Measurements from ENCODE around the gene CTPS1. TPM values are rescaled to one million over a fixed set of nuclear protein-coding genes. Genes with fewer than 3 reads are reported as not detected.

CTPS1 gene
- total and polyA plus RNA-seq, 2 of the 13 experiments (the other 11 are each of a cell fraction or from before 2014, with no cell fraction given), result 9.6 to 42.8 TPM

DNA sequence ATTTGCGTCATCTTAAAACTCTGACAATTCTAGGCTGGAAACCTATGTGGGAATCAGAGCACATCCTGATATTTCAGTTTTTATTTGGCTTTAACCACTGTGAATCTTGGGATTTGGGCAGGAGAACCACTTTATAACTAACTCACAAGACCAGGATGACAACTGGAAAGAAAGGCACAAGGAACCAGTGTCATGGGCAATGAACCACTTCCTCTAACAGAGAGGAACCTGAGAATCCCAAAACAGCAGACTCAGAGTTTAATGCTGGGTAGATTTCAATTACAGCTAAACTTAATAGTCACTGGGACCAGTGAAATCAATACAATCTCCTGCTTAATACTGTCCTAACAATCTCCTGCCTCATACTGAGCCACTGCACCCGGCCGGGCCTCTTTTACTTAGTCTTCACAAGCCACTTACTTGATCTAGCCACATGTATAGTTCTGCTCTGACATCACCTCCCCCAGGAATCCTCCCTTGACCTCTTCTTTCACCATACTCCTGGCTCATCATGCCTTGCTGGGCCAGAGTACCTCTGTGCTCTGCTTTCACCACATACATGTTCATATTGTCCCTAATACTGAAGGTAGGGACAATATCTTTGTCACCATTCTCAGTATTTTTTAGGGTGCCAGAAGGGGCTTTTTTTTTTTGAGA, 62.2 kb downstream of the CTPS1 start (continued):
- TF ChIP-seq, protein P1, sequence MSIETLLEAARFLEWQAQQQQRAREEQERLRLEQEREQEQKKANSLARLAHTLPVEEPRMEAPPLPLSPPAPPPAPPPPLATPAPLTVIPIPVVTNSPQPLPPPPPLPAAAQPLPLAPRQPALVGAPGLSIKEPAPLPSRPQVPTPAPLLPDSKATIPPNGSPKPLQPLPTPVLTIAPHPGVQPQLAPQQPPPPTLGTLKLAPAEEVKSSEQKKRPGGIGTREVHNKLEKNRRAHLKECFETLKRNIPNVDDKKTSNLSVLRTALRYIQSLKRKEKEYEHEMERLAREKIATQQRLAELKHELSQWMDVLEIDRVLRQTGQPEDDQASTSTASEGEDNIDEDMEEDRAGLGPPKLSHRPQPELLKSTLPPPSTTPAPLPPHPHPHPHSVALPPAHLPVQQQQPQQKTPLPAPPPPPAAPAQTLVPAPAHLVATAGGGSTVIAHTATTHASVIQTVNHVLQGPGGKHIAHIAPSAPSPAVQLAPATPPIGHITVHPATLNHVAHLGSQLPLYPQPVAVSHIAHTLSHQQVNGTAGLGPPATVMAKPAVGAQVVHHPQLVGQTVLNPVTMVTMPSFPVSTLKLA (IDR thresholded peaks at IDR 0.05), result no peak
- TF ChIP-seq KLF11 (CRISPR knock-in tag; IDR thresholded peaks at IDR 0.05) (no peak), PRDM4 (CRISPR knock-in tag; IDR thresholded peaks at IDR 0.05; ENCODE audit: borderline replicate concordance) (no peak), RARA (CRISPR knock-in tag; IDR thresholded peaks at IDR 0.05) (no peak)

DNA sequence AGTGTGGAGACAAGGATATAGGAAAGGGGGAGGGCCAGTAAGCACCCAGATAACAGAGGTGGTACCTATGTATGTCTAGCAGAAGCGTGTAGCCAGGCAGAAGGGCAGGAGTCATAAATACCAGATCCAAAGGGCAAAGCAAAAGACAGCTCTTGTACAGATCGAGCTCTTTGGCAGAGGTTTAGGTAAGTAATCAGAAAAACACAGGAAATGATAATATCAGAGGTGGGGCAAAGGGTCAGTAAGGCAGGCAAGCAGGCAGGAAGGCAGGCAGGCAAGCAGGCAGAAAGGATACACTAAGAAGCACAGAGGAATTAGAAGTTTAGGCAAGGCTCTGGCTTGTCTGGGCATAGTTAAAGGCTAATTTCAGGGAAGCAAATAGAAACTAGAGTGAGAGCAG, 64.7 kb downstream of the CTPS1 start:
- Histone ChIP-seq H3K27me3 (ENCODE audit: control insufficient read depth in 1 of 2, insufficient read depth in 2 of 2, low read length in 2 of 2) (no peaks in the 10 kb centered on the region), H2AFZ (ENCODE audit: low read length) (no peak overlapping the region), H3K4me2 (ENCODE audit: low read depth, low read length) (no peak overlapping the region), H3K27ac (ENCODE audit: extremely low read length, insufficient read depth, low read length) (no peak overlapping the region), H3K79me2 (ENCODE audit: insufficient read depth, low read length) (no peaks in the 10 kb centered on the region), H3K9ac (ENCODE audit: insufficient read depth, low read depth, low read length) (no peak overlapping the region), H3K9me3 (ENCODE audit: low read length) (no peaks in the 10 kb centered on the region), H4K20me1 (ENCODE audit: insufficient read depth, low read length) (no peaks in the 10 kb centered on the region), H3K4me1 (ENCODE audit: insufficient read depth, low read length) (no peaks in the 10 kb centered on the region), H3K36me3 (replicated peaks in 1 of 2; ENCODE audit: control insufficient read depth in 1 of 2, insufficient read depth in 2 of 2, low read length in 2 of 2) (peaks cover 28 to 54% of the 10 kb centered on the region in 2 experiments), H3K4me3 (replicated peaks in 1 of 3; ENCODE audit: insufficient read depth in 1 of 3, low read depth in 2 of 3, low read length in 3 of 3) (no peak overlapping the region)
- ATAC-seq (no peak), FAIRE-seq (no peak), DNase-seq (ENCODE audit: low spot score) (no peak)
- BruUV-seq (replicated peaks), result no TSS peak
- ChIA-PET CTCF (ENCODE audit: low intra/inter-chr PET ratio, low total read pairs) (no interaction called here), POLR2A (no interaction called here)
- WGBS (ENCODE audit: low lambda C conversion rate), result 90% methylated on average over 2 of the region's 2 CpGs
- TF ChIP-seq JUNB (CRISPR knock-in tag; IDR thresholded peaks at IDR 0.05; ENCODE audit: borderline replicate concordance) (no peak), ZNF576 (CRISPR knock-in tag; IDR thresholded peaks at IDR 0.05) (no peak), MLLT10 (CRISPR knock-in tag; IDR thresholded peaks at IDR 0.05) (no peak), ARID5B (CRISPR knock-in tag; IDR thresholded peaks at IDR 0.05) (no peak), DR1 (CRISPR knock-in tag; IDR thresholded peaks at IDR 0.05) (no peak), FOXK2 (IDR thresholded peaks at IDR 0.05) (no peak), HDAC6 (IDR thresholded peaks at IDR 0.05; ENCODE audit: low read depth, low read length) (no peak), REL (CRISPR knock-in tag; conservative IDR thresholded peaks at IDR 0.05) (no peak), PAF1 (CRISPR knock-in tag; IDR thresholded peaks at IDR 0.05) (no peak), MXD1 (CRISPR knock-in tag; IDR thresholded peaks at IDR 0.05) (no peak)
- intact Hi-C loops (cut with micrococcal nuclease; ENCODE audit: unreplicated experiment), result no loop called here
- in situ Hi-C loops (cut with HindIII; ENCODE audit: extremely low pct_ligation_motif_present, low pct_unique_long_range_greater_than_20kb), result no loop called here
